ENCODE data around the gene IL22RA1.

The IL22RA1 gene

DNA sequence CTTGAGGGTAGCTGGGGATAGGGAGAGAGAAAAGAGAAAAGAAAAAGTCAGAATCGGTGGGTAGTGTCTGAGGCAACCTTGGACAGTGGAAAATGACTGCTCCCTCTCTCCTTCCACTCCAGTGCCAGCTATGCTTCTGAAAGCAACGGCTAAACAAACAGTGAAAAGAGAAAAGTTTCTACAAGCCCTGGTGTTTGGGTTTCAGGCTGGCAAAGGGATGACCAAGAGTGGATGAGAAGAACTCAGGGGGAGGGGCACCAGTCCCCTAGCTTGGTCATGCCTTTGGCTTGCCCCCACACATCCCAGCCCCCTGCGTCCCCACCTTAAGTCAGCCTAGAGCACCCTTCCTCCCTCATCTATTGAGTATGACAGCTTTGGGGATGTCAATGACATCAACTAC lies 8.6 kb downstream of the IL22RA1 start:
- DNase-seq, result no peak

DNA sequence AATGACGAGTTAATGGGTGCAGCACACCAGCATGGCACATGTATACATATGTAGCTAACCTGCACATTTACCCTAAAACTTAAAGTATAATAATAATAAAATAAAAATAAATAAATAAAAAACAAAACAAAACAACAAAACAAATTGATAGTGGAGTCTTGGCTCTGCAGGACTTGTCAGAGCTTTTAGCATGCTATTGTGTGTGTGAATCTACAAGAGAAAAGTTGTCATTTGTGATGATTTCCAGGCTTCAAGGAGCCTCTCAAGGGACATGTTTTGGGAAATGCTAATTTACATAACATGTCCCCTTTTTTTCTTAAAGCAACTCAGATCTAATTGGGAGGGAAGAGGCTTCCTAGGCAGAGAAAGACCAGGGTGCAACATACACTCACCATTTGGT lies 9.1 kb downstream of the IL22RA1 start:
- DNase-seq, result no peak

GRCh38 chr1:24130385-24130784 lies 12.6 kb downstream of the IL22RA1 start:
- no peak for DNase-seq

DNA sequence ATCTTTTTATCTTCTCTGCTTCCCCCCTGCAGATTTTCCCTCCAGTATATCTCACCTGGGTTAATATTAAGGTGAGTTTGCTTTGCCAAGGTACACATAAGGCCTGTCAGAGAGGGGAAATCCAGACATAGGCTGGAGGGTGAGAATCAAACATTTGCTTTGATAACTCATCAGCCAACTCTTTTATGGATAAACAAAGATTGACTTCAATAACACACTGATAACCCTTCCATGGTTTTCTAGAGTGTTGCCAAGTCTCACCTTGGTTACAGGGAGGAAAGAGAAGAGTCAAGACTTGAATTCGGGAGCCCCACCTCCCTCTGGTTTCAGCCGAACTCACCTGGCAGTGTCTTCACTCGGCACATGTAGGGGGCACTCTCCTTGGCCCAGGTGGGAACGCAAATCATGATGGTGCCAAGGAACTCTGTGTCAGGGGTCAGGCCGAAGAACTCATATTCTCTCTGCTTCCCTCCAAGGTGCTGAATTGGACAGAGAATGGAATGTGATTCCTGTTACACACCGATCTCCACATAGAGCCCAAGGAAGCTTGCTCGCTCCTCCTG lies 15.1 kb downstream of the IL22RA1 start:
- DNase-seq, result no peak

DNA sequence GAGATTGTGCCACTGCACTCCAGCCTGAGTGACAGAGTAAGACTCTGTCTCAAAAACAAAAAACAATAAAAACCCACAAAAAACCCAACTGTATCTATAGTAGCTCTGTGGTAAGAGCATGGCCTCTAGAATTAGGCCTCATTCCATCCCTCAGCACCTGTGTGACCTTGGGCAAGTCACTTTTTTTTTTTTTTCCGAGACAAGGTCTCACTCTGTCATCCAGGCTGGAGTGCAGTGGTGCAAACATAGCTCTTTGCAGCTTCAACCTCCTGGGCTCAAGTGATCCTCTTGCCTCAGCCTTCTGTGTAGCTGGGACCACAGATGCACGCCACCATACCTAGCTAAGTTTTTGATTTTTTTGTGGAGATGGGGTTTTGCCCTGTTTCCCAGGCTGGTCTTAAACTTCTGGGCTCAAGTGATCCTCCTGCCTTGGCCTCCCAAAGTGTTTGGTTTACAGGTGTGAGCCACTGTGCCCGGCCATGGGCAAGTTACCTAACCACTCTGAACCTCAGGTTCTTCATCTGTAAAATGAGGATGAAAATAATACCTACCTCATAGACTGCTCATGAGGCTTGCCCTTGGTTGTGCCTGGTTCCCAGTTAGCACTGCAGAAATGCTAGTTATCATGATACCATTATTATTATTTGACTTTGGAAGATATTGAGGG lies 15.7 kb downstream of the IL22RA1 start:
- DNase-seq, result no peak

DNA sequence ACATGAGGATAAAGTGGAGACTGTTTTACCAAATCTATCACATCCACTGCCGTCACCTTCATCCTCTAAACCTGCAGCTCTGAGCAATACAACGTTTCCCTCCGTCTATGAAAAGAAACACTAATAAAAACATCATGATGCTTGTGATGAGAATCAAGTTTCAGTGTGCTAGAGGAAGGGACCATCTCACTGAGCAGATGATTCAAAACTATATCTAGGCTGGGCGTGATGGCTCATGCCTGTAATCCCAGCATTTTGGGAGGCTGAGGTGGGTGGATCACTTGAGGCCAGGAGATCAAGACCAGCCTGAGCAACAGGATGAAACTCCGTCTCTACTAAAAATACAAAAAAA lies 16.3 kb downstream of the IL22RA1 start:
- DNase-seq, result no peak

DNA sequence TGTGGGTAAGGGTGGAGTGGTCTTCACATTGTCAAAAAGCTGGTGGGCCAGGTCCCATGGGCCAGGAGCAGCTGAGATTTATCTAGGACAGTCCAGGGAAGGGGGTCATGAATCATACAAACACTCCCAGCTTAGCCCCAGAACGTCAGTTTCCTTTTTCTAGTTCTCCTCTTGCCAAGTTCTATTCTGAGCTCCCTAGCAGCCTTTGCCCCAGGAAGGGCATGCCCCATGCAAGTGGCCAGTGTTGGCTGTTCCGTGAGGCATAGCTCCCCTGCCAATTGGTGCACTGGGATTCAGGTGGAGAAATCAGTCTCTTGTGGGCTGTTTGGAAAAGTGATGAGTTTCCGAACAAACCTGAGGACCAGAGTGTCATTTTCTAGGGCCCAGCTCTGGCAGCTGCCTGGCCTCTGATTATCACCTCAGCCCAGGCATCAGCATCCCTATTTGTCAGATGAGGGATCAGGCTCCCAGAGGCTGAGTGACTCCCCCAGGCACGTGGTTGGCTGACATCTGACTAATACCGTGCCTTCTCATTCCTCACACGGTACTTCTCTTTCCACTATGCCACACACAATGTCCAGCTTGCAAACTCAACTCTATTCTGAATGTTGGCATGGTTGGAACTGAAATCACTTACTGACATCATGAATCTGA lies 16.8 kb downstream of the IL22RA1 start:
- no peak for DNase-seq

DNA sequence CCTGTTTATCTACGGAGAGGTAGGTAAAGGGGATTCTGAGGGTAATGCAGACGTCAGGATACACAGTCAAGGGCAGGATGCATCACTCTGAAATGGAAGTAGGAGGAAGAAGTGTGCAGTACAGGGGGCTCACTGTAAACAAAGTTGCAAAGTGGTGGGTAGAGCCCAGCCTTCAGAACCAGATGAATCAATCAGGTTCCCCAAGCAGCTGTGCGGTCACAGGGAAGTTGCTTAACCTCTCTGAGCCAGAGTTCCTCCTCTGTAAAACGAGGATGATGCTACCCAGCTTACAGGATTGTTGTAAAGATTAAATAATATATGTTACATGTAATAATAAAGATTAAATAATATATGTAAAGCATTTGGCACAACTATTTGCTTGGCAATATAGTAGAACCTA lies 17.5 kb downstream of the IL22RA1 start:
- no peak for DNase-seq

DNA sequence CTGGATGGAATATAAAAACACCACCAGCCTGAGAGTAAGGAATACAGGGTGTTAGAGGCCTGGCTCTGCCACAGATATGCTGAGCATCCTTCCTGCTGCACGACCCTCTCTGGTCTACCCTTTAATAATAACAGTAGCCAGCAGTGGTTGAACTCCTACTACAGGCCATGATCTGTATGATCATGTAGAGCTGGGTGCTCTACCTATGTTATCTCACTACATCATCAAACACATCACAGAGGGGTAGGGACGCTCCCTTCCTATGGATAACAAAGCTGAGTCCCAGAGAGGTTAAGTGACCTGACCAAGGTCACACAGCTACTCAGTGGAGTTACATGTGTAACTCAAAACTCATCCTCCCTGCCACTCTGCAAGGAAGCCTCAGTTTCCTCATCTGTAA lies 18.0 kb downstream of the IL22RA1 start:
- DNase-seq, result no peak

DNA sequence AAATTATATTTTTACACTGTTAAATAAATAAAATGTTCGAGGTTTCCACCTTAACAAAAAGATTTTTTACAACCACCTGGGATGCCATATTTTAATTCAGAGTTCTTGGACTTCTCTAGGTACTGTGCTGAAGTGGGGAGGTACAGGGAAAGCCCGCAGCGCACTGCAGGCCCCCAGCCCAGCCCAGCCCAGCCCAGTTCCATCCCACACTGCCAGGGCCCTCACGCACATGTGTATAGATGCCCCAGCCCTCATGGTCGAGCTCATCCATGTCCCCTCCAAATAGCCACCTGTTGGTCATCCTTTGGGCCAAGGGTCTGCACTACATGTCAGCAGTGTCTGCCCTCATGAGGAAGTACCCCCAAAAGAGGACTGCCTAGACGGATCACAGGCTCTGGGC lies 19.3 kb downstream of the IL22RA1 start:
- no peak for DNase-seq

DNA sequence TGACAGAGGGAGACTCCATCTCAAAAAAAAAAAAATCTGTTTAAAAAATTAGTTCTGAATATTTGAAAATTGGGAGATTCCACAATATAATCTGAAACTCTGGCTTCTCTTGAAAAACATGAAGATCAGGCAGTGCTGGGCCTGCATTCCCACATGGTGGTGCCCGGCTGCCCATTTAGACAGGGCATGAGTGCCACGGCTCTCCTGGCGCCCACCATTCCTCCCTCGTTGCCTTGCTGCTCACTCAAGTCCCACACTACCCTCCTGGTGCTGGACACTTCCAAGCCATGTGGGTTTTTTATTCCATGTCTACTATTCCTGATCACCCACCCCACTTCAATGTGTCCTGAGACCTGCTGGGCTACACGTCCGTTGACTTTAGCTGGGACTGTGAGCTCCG lies 20.2 kb downstream of the IL22RA1 start:
- no peak for DNase-seq

GRCh38 chr1:24121406-24121805 lies 21.5 kb downstream of the IL22RA1 start:
- DNase-seq, result no peak

DNA sequence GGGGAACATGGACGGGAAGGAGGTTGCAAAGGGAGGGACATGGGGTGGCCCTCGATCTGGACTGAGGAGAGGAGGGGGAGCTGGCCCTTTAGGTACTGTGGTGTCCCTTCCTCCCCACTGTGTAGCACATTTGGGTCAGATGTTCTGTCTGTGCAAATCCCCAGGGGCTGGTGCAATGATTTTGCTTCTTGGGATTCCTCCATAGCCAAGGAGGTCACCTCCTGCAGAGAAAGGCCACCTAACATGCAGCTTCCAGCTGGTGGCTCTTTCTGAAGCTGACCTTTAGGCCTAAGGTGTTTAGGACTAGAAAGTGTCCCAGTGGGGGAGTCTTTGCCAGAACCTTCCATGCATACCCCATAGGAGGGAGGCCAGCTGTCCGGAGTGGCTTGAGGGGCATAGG lies 22.0 kb downstream of the IL22RA1 start:
- no peak for DNase-seq

DNA sequence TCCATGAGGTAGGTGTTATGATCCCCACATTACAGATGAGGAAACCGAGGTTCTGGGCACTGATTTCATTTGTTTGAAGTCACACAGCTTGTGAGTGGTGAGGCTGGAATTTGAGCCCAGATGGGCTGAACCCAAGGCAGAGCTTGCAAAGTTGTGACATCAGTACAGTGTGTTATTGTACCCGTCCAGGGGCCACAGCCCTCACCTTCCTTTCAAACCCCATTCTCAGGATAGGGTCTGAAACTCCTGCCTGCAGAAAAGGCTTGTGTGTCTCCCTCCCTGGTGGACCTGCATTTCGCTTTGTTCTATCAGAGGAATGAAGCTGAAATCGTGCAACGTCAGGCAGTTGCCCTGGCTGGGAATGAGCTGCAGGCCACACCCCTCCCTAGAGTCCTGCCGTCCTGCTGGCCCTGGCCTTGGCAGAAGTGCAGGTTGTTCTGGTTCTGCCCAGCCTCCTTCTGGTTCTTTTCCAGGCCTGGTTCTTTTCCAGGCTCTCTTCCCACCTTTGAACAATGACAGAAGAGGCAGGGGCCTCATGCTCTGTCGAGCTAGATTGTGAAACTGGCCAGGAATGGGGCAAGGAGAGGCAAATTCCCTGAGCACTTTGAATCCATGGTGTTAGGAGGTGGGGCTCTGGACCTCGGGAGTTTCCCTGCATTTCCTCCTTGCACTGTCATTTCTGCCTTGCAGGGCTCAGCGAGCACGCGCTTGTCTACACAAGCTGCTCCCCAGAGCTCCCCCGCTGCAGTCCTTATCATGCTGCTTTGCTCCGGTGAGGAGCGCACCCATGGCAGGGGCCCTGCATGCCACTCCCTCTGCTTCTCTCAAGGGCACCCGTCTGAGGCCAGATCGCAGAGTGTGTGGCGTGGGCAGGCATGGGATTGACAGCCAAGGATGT lies 22.8 kb downstream of the IL22RA1 start:
- no peak for DNase-seq

DNA sequence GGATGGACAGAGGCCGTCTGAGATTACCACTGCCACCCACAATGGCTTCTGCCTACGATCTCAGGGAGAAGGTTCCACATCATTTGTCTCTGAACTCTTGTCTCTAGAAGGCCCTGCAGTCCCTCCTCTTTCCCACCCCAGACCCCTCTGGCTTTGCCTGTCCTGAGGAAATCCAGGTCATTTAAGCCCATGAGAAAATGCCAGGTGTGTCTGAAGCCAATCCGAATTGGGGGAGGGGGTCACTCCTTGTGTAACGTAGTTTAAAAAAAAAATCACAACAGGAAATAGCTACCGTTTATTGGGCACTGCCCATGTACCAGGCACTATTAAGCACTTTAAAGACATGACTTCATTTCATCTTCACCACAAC lies 23.5 kb downstream of the IL22RA1 start:
- no peak for DNase-seq

- DNase-seq, result no peak
These were observed 24.3 kb downstream of the IL22RA1 start for GRCh38 chr1:24118410-24119242.

GRCh38 chr1:24117722-24118409 lies 25.1 kb downstream of the IL22RA1 start:
- no peak for DNase-seq

GRCh38 chr1:24117132-24117531 lies 25.8 kb downstream of the IL22RA1 start:
- DNase-seq, result no peak

DNA sequence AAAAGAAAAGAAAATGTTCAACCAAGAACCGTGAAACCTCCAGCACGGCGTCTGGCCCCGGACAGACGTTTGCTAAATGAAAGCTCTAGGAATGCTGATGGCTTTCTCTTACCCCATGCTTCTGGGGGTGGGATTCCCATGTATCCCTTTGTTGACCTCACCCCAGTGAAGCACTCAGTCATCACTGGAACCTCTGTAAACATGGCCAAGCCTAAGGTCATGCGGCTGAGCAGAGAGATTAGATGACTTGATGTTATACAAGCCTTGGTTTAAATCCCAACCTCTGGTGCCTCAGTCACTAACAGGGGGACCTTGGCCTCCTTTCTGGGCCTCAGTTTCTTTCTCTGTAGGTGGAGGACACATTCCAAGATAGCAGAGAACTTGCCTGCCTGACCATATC lies 28.2 kb downstream of the IL22RA1 start:
- DNase-seq, result no peak

GRCh38 chr1:24113641-24114033 lies 29.3 kb downstream of the IL22RA1 start:
- no peak for DNase-seq

GRCh38 chr1:24111996-24112779 lies 30.8 kb downstream of the IL22RA1 start, which contains the start of gene MYOM3:
Gene MYOM3 (minus strand): TSS chr1:24112135. CDS start chr1:24108636, 3,499 bp downstream.
- DNase-seq, result peak; percentile 54
